ENCODE data around the gene ZNF385D. TPM values are rescaled to one million over a fixed set of nuclear protein-coding genes. Genes with fewer than 3 reads are reported as not detected.

The ZNF385D gene
- total RNA-seq, 2 experiments from 2014 or later, result not detected

GRCh38 chr3:21599890-21600289 lies 151.1 kb downstream of the ZNF385D start:
- ChIA-PET POLR2A (no interaction called here), CTCF (no interaction called here)
- DNase-seq (no peak), ATAC-seq (no peak)
- H3K4me1 Mint-ChIP-seq (ENCODE audit: low read depth), result no peaks in the 10 kb centered on the region
- H3K27ac Mint-ChIP-seq, result no peak overlapping the region
- H3K4me3 Mint-ChIP-seq, result no peak overlapping the region
- no peaks in the 10 kb centered on the region for H3K27me3 Mint-ChIP-seq
- no peaks in the 10 kb centered on the region for H3K36me3 Mint-ChIP-seq (ENCODE audit: low read depth)
- peaks cover 5% of the 10 kb centered on the region for H3K9me3 Mint-ChIP-seq
- TF ChIP-seq CTCF (IDR thresholded peaks at IDR 0.05), result no peak
- intact Hi-C loops (cut with micrococcal nuclease), result no loop called here

DNA sequence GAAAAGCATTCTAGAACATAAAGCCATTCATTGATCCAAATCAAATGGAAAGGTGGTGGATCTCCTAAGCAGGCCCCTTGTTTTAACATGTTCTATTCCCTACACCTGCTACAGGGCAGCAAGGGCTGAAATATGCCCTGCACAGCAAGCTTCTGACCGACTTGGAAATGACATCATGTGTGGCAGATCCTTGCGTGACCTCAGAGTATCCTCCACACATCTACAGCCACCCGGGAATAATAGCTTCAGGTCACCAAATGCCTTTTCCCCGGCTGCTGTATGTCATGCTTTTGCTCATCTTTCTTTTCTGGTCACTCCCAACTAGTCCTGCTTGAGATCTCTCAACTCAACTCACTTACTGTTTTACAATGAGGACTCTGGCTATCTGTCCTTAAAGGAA lies 158.2 kb downstream of the ZNF385D start:
- no peak for TF ChIP-seq CTCF (IDR thresholded peaks at IDR 0.05)
- intact Hi-C loops (cut with micrococcal nuclease), result no loop called here
- Mint-ChIP-seq H3K4me1 (ENCODE audit: low read depth) (no peaks in the 10 kb centered on the region), H3K4me3 (no peak overlapping the region), H3K27me3 (no peaks in the 10 kb centered on the region), H3K27ac (no peak overlapping the region), H3K36me3 (ENCODE audit: low read depth) (no peaks in the 10 kb centered on the region), H3K9me3 (peaks cover 3% of the 10 kb centered on the region)
- no peak for DNase-seq
- POLR2A ChIA-PET, result no interaction called here
- CTCF ChIA-PET, result no interaction called here
- no peak for ATAC-seq

- DNase-seq (no peak), ATAC-seq (no peak)
- POLR2A ChIA-PET, result no interaction called here
- TF ChIP-seq CTCF (IDR thresholded peaks at IDR 0.05), result no peak
- CTCF ChIA-PET, result no interaction called here
- Mint-ChIP-seq H3K27me3 (no peaks in the 10 kb centered on the region), H3K4me1 (ENCODE audit: low read depth) (no peaks in the 10 kb centered on the region), H3K4me3 (no peak overlapping the region), H3K36me3 (ENCODE audit: low read depth) (no peaks in the 10 kb centered on the region), H3K27ac (no peak overlapping the region), H3K9me3 (peaks cover 1% of the 10 kb centered on the region)
- intact Hi-C loops (cut with micrococcal nuclease), result no loop called here
Observed at GRCh38 chr3:21587894-21588293, 163.1 kb downstream of the ZNF385D start.

- intact Hi-C loops (cut with micrococcal nuclease), result no loop called here
- H3K36me3 Mint-ChIP-seq (ENCODE audit: low read depth), result no peaks in the 10 kb centered on the region
- H3K4me1 Mint-ChIP-seq (ENCODE audit: low read depth), result no peaks in the 10 kb centered on the region
- ChIA-PET CTCF (no interaction called here), POLR2A (interaction anchor here (1.0 kb wide), 1 partner anchor 17 kb away, joined by 3 read pairs; no protein-coding TSS in a partner anchor)
- H3K27me3 Mint-ChIP-seq, result no peaks in the 10 kb centered on the region
- no peak overlapping the region for H3K27ac Mint-ChIP-seq
- peaks cover 1% of the 10 kb centered on the region for H3K9me3 Mint-ChIP-seq
- DNase-seq (no peak), ATAC-seq (no peak)
- H3K4me3 Mint-ChIP-seq, result no peak overlapping the region
- no peak for TF ChIP-seq CTCF (IDR thresholded peaks at IDR 0.05)
Observed at GRCh38 chr3:21585216-21585740, 165.7 kb downstream of the ZNF385D start.

- Mint-ChIP-seq H3K4me3 (no peak overlapping the region), H3K27ac (no peak overlapping the region), H3K27me3 (no peaks in the 10 kb centered on the region), H3K4me1 (ENCODE audit: low read depth) (no peaks in the 10 kb centered on the region), H3K9me3 (peaks cover 8% of the 10 kb centered on the region), H3K36me3 (ENCODE audit: low read depth) (no peaks in the 10 kb centered on the region)
- intact Hi-C loops (cut with micrococcal nuclease), result no loop called here
- ATAC-seq (no peak), DNase-seq (no peak)
- no peak for TF ChIP-seq CTCF (IDR thresholded peaks at IDR 0.05)
- POLR2A ChIA-PET, result no interaction called here
- CTCF ChIA-PET, result no interaction called here
Observed at GRCh38 chr3:21573291-21573690, 177.7 kb downstream of the ZNF385D start.

Data from activated CD8-positive, alpha-beta T cell treated with anti-CD3 and anti-CD28 coated beads for 36 hours (primary cell).